GM18858 (cell line): Measurements from ENCODE around the gene SORCS1.
"Not testable (repeated sequence)": the region's sequence is repeated elsewhere in the genome, so short reads cannot be mapped to it uniquely, and the experiment has no call there.

Experiments used
- ATAC-seq: cut with Tn5 transposase; IDR thresholded peaks from one replicate; pipeline ENCODE4 v1.9.1; 2021; ENCODE audit not compliant: unreplicated experiment

The SORCS1 gene

DNA sequence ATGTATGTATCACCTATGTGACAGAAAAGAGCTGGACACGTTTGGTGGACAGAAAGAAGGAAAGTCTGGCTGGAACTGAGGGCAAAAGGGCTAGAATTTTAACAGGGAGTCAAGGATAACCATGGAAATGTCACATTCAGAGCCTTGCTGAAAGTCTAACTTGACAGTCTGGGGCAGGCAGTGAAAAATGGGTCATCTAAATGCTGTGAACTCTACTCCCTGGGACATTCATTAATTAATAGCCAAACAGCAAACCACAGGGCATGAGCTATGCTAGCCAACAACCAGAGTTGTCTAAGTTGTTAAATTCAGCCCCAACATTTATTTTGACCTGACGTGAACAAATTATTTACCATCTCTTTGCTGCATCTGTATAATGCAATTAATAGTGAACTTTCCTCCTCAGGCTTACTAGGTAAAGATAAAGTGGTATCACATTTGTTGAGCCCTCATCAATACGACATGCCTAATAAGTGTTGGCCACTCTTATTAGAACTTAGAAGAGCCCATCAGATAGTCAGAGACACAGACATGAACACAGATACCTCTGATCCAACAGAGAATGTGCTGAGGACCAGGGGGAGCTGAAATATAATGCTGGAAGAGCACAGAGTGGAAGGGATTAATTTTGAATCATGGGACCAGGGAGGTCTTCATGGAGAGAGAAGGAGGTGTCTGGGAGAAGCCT, 109.9 kb downstream of the SORCS1 start:
- no peak for ATAC-seq

DNA sequence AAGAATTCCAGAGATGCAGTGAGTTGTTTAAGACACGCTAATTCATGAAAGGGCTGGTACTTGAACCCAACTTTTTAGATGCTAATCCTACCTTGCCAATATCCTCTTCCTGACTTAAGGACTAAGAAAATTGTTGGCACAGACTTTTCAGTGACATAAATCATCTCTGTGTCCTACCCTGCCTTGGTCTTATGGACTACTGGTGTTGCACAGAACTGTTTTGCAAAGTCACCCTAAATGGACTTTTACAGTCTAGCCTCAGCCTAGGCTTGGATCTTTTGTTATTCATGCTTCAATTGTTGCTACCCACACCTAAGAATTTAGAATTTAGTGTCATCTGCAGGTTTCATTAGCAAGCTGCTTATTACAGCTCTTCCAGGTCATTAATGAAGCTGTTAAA, 112.7 kb downstream of the SORCS1 start:
- ATAC-seq: no peak

DNA sequence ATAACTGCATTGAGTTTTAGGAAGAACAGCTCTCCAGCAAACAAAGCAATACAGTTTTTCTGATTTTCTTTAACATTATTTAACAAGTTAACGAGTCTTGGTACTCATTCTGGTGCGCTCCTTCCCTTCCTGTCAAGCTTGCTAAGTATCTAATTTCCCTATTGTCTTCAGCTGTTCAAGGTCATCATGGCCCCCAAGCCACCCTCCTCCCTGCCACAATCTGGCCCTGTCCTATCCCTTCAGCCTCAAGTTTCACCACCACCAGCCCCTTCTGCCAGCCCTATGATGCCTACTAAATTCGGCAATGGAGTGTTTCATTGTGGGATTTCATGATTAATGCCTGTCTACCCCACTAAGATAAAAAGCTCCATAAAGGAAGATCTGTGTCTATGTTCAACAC, 121.0 kb downstream of the SORCS1 start:
- ATAC-seq: no peak

DNA sequence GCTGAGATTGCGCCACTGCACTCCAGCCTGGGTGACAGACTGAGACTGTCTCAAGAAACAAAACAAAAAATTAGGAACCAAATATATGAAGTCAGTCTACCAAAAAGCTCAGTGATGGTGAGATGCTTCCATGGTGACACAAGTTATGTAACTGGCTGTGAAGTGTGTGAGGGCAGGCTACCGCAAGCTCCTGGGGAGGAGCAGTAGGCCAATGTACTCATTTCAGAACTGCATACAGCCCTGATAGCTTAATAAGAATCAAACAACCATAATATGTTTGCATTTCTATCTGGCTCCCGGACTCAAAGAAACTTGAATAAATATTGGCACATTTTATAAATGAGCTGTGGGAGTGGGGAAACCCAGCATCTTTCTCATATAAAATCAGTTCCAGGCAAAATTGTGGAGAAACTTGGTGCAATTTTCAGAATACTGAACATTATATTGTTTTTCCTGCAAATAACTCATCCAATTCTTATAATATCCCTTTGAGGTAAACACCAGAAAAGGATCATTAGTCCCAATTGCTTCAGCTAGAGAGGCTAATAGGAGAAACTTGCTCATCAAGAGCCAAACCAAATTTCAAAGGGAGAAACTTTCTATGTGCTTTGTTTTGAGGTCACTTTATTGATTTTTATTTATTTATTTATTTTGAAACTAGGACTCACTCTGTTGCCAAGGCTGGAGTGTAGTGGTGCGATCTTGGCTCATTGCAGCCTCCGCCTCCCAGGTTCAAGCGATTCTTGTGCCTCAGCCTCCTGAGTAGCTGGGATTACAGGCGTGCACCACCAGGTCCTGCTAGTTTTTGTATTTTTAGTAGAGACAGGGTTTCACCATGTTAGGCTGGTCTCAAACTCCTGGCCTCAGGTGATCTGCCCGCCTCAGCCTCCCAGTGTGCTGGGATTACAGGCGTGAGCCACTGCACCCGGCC, 127.0 kb downstream of the SORCS1 start:
- no peak for ATAC-seq

DNA sequence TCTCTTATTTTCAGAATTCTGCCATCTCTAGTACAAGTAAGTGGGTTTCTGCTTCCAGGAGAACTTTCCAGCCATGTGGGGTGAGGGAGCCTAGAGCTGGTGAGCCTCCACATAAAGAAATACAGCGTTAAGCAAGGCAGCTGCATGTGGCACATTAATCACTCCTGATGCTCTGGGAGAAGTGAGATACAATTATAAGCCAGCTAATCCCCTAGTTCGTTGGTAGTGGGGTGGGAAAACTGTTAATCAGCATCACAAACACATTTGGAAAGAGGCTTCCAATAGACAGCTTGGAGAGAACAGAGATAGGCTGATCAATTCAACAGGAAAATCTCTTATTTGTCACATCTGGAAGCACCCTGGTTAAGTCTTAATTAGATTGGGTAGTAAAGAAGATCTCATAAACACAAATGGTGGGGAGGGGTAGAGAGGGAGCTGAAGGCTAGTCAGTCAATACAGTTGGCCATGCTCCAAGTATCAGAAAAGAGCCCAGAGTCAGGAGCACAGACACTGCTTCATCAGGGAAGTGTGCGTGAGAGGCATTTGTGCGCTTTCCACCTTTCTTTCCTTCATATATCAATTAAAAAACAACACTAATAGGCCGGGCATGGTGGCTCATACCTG, 130.6 kb downstream of the SORCS1 start:
- no peak for ATAC-seq

DNA sequence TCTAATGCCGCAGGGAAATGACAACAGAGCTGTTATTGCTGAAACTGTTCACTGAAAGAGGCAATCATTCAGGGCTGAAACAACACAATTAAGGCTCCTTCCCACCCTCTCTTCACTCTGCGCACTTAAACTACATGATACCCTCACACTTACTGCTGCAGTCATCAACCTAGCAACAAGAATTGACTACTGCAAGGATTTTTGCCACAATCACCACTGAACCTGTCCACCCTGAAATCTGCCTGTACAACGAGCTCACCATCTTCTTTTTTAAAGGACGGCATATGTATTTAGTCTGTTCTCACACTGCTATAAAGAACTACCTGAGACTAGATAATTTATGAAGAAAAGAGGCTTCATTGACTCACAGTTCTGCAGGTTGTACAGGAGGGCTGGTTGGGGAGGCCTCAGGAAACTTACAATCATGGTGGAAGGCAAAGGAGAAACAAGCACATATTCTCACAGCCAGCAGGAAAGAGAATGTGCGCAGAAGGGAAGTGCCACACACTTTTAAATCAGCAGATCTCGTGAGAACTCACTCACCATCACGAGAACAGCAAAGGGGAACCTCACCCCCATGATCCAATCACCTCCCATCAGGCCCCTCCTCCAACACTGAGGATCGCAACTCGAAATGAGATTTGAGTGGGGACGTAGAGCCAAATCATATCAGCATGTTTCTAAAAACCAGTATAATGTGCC, 131.7 kb downstream of the SORCS1 start:
- ATAC-seq: no peak

DNA sequence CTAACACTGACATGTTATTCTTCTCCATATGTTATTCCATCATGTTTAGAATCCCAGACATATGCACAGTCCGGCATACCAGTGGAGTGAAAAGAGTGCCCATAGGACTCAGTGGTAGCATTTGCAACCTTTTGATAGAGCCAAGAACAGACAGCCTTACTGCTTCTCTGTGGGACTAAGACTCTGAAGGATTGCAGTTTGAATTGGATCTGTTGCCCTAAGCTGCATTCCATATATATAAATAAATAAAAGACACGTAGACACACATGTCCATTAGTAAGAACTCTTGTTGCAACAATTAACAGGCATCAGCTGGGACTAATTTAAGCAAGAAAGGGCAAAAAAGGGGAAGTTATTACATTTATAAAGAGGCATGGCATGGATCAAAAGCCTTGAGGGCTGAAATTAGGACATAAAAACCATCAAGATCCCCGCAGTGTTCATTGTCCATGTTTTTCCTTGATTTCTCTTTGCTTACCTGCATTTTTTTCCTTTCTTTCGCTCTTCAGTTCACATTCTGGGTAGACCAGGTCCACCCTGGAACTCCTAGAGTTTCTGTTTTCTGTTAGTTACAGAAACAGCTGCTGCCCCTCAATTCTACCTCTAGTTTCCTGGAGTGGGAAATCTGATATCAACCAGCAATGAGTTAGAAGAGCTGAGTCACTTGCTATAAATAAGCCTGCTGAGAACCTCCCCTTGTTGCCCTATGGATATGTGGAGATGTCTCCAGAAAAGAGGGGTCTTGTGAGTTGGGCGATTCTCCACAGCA, 132.4 kb downstream of the SORCS1 start:
- no peak for ATAC-seq

DNA sequence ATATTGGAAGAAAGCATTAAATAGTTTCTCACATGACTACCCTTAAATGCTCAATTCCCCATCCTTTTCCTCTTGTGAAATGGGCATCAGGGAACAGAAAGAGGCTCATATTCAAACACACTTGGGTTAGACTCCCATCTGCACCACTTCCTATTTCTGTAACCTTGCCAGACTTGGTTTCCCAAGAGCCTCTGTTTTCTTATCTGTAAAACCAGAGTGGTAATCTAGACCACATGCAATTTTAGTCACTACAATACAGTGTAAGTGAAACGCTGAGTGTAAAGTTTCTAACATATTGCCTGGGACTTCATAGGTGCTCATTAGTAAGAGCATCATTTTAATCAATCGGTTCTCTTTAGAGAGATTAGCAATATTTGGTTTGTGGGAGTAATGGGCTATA, 136.3 kb downstream of the SORCS1 start:
- no peak for ATAC-seq

DNA sequence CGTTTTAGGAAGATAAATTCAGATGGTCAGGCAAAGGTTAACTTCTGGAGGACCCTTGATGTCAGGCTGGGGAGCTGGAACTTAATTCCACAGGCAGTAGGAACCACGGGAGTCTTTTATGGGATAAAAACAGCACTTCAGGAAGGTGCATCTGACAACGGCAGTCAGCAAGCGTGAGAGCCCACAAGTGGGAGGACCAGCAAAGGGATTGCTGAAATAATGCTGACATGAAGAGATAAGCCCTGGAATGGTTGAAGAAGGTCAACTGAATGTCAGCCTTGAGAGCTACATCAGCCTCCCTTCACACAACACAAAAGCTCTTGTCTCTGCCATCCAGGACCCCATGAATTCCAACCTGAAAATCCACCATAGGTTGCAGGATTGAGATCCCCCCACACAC, 138.8 kb downstream of the SORCS1 start:
- ATAC-seq: no peak

DNA sequence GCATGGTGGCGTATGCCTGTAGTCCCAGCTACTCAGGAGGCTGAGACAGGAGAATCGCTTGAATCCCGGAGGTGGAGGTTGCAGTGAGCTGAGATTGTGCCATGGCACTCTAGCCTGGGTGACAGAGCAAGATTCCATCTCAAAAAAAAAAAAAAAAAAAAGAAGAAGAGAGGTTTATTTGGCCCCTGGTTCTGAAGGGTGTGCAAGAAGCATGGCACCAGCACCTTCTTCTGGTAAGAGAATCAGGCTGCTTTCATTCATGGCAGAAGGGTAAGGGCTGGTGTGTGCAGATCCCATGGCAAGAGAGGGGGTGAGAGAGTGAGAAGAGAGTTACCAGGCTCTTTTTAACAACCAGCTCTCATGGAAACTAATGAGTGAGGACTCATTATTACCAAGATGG, 140.5 kb downstream of the SORCS1 start:
- not testable (repeated sequence) for ATAC-seq

DNA sequence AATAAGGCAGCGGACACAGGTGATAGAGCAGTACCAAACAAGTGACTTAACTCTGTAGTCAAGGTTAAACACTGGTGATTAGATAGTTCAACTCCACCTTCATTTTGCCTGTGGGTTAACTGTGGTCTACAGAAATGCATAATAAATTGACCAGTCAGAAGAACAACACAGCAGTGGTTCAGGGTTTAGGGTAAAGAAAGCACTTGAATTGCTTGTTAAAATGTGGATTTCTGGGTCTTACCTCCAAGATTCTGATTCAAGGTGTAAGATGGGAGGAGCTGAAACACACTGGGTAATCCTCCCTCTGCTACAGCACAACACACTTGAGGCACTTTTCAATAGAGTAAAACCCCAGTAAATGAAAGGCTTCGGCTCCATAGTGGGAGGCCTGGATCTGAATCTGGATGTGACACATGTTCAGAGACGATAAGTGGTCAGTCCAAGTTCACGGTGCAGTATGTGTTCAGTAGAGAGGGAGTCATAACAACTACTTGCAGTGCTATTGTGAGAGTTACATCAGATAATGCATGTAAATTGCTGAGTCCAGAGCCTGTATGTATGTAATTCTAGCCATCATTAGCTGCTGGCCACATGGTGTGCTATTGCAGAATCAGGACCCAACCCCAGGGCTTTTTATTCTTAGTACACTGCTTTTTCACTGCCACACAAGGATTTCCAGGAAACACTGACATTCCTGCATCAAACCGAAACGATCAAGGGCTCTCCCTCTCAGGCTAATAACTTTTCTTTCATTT, 141.7 kb downstream of the SORCS1 start:
- ATAC-seq: no peak

DNA sequence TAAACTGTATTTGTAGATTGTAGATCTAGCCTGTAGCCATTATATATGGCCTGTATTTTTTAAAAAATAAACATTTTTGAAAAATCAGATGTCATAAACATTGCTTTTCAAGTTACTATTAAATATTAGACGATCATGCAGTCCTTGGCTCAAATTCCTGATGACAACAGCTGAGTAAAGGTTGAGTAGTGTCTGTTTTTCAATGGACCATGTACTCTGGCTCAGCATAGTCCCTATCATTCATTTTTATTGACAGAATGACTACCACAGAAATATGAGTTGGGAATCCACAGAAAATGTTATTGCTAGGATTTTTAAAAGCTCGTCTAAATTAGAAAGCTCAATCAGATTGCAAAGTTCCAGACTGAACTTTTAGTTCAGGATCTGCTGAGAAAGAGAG, 145.4 kb downstream of the SORCS1 start:
- no peak for ATAC-seq

DNA sequence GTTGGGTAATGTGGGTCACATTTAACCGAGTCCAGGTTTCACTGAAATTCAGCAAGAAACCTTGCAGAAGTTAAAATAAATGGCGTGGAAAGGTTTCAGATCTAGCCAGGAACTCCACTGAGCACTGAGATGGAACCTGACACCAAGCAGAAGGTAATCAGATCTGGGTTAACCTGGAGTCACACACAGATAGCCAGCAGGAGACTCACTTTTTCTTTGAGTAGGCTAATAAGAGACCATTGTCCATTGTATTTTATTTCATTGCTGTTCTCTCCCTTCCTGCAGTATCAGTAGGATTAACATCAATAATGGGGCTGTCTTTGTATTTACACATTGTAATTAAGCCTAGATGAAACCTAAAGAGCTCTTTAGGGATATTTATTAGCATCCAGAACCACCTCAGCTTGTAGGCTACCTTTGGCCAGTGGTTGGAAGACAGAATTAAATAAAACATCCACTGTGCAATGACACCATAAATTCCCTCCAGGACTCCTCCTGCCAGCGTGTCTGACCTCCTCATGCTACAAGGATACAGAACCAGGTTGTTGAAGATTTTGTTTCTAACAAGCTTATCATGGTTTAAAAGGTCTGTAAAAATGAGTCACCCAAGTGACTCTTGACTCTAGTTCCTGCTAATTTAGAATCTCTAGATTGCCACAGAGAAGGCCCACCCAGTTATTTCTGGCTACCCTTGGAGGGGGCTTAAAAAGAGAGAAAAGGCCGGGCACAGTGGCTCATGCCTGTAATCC, 151.1 kb downstream of the SORCS1 start:
- ATAC-seq: no peak

DNA sequence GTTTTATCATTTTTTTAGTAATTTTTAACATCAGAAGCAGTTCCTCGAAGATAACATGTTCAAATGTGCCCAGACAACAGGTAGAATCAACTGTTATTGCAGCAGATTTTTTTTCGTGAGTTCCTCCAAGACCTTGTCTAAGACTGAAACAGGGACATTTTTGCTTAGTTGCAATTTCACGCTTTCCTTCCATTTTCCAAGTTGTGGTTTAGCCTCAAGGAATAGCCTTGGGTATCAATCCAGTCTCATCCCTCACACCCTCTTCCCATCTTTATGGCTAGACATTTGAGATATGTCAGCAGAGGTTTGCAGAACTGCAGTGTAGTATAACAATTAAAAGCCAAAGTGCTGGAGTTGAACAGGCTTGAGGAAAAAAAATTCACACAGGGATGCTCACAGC, 152.5 kb downstream of the SORCS1 start:
- no peak for ATAC-seq

DNA sequence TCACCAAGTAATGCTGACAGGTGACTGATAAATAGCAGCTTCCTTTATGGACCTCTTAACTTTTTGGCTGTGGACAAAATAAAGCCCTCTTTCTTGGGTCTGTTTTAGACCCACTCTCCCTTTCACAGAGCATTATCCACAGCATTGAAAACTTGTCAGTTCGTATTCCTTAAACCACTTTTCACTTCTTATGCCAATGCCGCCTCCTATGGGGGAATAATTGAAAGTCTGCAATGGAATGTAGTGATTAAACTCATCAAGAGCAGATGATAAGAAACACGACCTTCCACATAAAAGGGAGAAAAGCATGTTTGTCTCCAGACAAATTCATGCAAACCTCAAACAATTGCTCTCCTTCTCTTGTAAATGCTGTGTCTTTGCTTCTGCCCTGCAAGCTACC, 153.4 kb downstream of the SORCS1 start:
- no peak for ATAC-seq

DNA sequence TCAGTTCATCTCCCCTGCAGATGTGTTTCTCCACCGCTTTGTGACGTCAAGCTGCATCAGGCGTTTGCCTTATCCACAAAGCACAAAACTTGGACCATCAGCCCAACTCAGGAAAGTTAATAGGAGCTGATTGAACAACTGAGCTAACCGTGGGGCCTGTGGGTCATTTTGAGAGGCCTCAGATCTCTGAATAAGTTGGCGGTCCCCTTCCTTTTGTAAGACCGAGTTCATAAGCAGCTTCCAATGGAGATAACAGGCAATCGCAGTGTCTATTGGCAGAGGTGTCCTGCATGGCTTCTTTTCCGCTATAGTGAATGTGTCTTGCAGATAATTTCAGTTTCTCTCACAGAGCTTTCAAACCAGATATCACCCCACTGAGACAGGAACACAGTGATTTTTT, 154.0 kb downstream of the SORCS1 start:
- no peak for ATAC-seq

DNA sequence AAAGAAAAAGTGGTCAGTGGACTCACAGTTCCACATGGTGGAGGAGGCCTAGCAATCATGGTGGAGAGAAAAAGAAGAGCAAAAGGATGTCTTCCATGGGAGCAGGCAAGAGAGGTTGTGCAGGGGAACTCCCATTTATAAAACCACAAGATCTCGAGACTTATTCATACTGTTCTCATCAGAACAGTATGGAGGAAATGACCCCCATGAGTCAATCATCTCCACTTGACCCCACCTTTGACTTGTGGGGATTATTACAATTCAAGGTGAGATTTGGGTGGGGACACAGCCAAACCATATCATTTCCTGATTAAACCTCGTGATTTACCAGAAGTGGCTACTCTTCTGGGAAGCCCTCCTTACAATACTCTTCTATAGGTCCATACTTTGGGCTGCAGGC, 160.1 kb downstream of the SORCS1 start:
- no peak for ATAC-seq

DNA sequence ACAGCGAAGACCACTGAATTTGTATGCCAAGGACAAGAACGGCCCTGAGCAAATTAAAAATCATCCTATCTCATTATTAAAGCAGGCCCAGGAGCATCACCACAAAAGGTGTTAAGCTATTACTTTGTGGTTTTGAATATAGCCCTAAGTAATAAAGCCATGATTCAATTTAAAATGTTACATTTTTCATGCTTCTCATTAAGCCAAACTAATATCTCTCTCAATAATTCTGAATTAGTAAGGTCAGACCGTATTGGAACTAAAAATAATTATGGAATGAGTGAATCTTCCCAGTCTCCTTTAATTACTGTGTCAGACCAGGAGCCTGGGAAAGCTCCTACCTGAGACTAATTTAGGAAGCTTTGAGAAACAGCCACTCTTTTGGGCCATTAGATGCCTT, 162.4 kb downstream of the SORCS1 start:
- ATAC-seq: no peak

DNA sequence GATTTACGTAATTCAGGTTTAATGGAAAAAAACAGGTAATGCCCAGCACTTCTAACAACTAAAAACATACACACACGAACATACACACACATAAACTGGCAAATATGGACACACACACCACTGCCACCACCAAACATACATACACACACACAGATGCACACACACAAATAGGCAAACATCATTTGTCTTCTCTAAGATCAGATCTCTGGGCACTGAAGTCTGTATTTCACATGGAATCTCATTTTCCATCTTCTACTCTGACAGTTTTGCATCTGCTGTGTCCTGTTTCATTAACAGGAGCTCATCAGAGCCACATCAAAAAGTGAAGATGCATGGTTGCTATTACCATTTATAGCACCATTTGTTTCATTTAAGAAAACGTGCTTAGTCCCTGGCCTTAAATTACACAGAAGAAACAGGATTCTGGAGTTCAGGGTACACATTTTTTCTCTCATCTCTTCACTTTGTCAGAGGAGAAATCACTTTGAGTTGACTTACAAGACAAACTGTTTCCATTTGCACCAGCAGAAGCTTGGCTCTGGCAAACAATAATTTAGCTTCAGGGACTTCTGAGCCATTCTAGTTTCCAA, 165.3 kb downstream of the SORCS1 start:
- no peak for ATAC-seq
